ENCODE measurements around the gene ZNF749.
"Not testable (repeated sequence)": the region's sequence is repeated elsewhere in the genome, so short reads cannot be mapped to it uniquely, and the experiment has no call there.

Gene ZNF749

DNA sequence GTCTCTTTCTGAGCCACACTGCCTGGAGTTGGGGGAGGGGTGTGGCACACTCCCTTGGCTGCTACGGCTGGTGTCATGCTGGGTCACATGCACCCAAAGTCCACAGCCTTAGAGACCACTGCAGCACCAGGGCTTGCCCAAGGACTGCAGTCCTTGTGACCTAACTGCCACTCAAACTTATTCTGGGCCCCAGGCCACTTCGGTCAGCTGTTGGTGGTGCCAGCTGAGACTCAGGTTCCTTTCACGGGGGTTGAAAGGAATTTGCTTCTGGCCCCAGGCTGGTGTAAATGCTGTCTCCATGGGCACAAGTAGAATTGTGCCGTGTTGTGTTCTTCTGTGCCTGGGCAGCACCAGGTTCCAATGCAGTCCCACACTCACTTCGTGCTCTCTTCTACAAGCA, 31.4 kb downstream of the ZNF749 start:
- no peak for DNase-seq (ENCODE audit: low spot score)

DNA sequence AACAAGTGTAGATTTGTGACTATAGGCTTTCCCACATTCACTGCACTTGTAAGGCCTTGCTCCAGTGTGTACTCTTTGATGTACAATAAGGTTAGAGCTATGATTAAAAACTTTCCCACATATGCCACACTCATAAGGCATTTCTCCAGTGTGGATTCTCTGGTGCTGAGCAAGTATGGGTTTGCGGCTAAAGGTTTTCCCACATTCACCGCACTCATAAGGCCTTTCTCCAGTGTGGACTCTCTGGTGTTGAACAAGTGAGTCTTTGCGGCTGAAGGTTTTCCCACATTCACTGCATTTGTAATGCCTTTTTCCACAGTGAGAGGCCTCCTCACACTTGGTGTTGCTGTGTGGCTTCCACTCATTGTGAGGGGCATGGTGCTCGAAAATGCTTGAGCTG, 38.5 kb downstream of the ZNF749 start:
- DNase-seq (ENCODE audit: low spot score): no peak

DNA sequence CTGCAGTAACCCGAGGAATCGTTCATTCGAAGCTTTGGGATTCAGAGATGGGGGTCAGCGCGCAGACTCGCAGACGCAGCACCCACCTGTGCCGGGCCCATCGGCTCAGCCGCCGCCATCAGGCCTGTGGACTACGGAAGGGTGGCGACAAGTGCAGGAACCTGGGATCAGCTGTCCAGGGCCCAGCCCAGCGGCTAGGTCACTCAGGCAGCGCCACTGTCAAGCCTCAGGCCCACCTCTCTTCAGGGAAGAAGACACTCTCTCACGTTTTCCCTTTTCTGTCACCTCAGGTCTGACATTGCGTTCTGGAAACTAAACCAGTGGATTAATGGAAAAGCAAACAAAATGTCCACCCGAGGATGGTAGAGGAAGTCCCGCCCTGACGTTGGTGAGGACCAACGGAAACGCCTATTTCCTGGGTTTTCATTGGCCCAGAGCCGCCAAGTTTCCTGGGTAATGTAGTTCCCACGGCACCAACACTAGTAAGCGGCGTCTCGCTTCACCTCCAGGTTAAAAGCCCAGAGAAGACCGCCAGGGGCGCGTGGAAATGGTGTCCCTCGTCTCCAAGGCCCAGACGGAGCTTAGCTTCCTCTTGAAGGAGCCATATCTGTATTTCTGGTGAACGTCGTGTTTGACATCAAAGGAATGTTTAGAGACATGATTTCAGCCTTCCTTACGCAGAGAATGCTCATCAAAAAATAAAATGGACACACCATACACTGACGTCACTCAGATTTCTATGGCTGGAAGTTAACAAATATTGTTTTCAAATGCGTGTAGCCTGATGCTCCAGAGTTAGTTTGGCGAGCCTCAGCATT, 42.3 kb downstream of the ZNF749 start, which contains the start of gene ZNF772:
TSS of gene ZNF772 (minus strand) at position 376 of the 818 bp plus-strand sequence. CDS start at position 119, 257 bp downstream.
- DNase-seq (ENCODE audit: low spot score): peak; percentile 92

DNA sequence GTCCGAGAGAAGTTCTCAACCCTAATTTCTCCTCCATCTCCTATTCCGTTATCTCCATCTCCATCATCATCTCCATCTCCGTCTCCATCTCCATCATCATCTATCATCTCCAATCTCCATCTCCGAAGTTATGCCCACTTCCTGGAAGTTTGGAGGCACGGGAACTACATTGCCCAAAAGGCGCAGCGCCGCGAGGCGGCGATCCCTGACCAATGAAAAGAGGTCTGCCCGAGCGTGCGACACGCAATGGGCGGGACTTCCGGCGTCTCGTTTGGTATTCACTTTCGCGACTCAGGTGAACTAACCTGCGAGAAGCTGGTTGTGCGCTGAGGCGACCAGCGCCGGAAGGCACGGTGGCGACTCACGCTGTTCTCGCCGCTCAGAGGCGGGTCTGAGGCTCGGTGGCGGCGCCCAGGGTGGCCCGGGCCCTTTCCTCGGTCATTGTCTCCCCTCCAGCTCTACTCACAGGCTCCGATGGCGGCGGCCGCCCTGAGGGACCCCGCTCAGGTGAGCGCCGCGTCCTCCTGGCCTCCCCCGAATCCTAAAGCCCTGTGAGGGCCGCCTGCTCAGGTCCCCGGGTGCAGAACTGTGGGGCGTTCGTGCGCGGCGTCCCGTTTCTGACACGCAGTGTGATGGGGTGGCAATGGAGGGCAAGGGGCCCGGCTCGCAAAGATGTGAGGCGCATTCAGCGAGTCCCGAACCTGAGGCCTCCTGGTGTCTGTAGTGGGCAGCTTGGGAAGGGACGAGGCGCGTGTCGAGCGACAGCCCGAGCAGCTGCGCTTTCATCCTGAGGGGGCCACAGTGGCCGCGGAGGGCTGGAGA, 52.6 kb downstream of the ZNF749 start, which contains the start of gene ZNF419:
TSS of gene ZNF419 (plus strand) at position 274 of the 822 bp plus-strand sequence. CDS start at position 475, 201 bp downstream.
- DNase-seq (ENCODE audit: low spot score): peak; percentile 94

DNA sequence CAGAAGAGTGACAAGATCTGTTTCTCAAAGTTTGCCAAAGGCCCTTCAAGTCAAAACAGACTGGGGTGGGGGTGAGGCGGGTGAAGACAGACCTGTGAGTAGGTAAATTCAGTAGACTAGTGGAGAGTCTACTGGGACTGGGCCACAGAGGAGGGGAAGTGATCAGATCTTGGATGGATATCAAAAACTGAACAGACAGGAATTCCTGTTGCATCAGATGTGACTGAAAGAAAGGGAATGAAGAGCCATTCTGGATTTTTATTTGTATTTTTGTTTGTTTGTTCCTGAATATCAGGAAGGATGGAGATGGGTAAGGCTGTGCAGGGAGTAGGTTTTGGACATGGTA, 53.1 kb downstream of the ZNF749 start:
- not testable (repeated sequence) for DNase-seq (ENCODE audit: low spot score)

All from CD4-positive, alpha-beta T cell treated with Interleukin-6 at 100 ng/mL for 8 hours (primary cell).